GM08714 (cell line): ENCODE results near the gene PACSIN1.

Experiments
- H3K4me3 ChIP-seq: fragments of 200-500 bp; sonication (Bioruptor generic); 2 replicates; pipeline ENCODE4 v1.5.1; 2014; ENCODE audit warnings: mild to moderate bottlenecking, low read length, inconsistent platforms
- ZNF274 ChIP-seq: IDR thresholded peaks from 2 replicates; pipeline ENCODE4 v1.6.1; 2012; ENCODE audit warnings: mild to moderate bottlenecking, low read depth, low read length

The PACSIN1 gene

GRCh38 chr6:34583861-34584604 lies 118.2 kb downstream of the PACSIN1 start:
- no peak for TF ChIP-seq ZNF274

GRCh38 chr6:34584694-34585093 lies 118.8 kb downstream of the PACSIN1 start:
- no peak overlapping the region for H3K4me3 ChIP-seq
- no peak for TF ChIP-seq ZNF274

More at GRCh38 chr6:34583861-34584604, 118.2 kb downstream of the PACSIN1 start:
- H3K4me3 ChIP-seq = no peak overlapping the region
